HUDEP-2 (cell line): ENCODE measurements around the gene ATP5F1C.

Experiments used
- DNase-seq, 76 experiments: peaks; one replicate each; lab custom pipeline; 2025; ENCODE audit not compliant: unreplicated experiment in 76 of 76; lab: John Stamatoyannopoulos, UW

Gene ATP5F1C

GRCh38 chr10:7834262-7834661, 46.3 kb downstream of the ATP5F1C start:
- DNase-seq: no peak

GRCh38 chr10:7836571-7836970, 48.6 kb downstream of the ATP5F1C start:
- DNase-seq: no peak

- DNase-seq: no peak
Measured at GRCh38 chr10:7846591-7846990, 58.6 kb downstream of the ATP5F1C start.

GRCh38 chr10:7853226-7853842, 65.4 kb downstream of the ATP5F1C start:
- no peak for DNase-seq

- DNase-seq: no peak
Measured at GRCh38 chr10:7853890-7854289, 65.9 kb downstream of the ATP5F1C start.

GRCh38 chr10:7855205-7855604, 67.2 kb downstream of the ATP5F1C start:
- DNase-seq: no peak

GRCh38 chr10:7856678-7857077, 68.7 kb downstream of the ATP5F1C start:
- DNase-seq: no peak

- no peak for DNase-seq
Measured at GRCh38 chr10:7857262-7857661, 69.3 kb downstream of the ATP5F1C start.
